H1 (cell line): ENCODE results near the gene ATOH8. TPM values are rescaled to one million over a fixed set of nuclear protein-coding genes. Genes with fewer than 3 reads are reported as not detected.

Experiments used
- CBX8 ChIP-seq: fragments of 300-800, 300-1000 bp; sonication (generic); IDR thresholded peaks from 2 replicates; pipeline ENCODE4 v1.7.1; 2016; ENCODE audit warnings: low read depth, low read length, borderline replicate concordance
- RFX5 ChIP-seq: IDR thresholded peaks from 2 replicates; pipeline ENCODE4 v1.6.1; 2011; ENCODE audit warnings: low read depth, low read length, improper control_type of control experiment, borderline replicate concordance
- polyA plus RNA-seq, 7 experiments: library from polyadenylated mRNA; depleted of rRNA in 3 of 7; stranded (reverse) in 5 of 7; unstranded in 2 of 7; fragments of >200 nt in 5 of 7; fragments of 200-250 nt in 2 of 7; gene quantifications; 1 replicate in 5 of 7; 2 replicates in 1 of 7; 4 replicates in 1 of 7; pipeline versions ENCODE4 v1.2.1 to v1.2.3, GENCODE V29; 2011 to 2013; ENCODE audit warnings: missing spikeins in 2 of 7, mixed read lengths in 2 of 7
- total RNA-seq: library from RNA; stranded (reverse); fragmentation: NEBNext Ultra II Directional; extraction: Animal tissue kit (Norgen Biotek cat#: 25700); gene quantifications from 2 replicates; pipeline ENCODE4 v1.2.1, GENCODE V29; 2021

Gene ATOH8
- total and polyA plus RNA-seq, 2 of the 8 experiments (the other 6 are each of a cell fraction or from before 2014, with no cell fraction given) = 0.50 to 0.53 TPM

DNA sequence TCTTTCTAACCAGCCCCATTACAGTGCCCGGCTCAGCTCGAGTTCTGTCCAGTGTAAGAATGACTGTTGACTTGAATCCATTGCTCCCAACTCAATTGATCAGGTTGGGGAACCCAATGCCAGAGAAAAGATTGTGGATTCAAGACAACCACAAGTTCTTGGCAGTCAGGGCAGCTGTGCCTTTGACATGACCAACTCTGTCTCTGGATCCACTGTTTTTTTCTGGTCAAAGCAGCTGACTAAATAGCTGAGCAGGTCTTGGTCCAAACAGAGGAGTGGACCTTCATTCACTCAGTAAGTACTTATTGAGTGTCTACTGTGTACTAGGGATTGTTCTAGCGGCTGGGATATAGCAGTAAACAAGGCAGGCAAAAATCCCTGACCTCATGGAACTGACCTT is 6.3 kb upstream of the ATOH8 start (continued):
- no peak for TF ChIP-seq RFX5
- no peak for TF ChIP-seq CBX8
